ENCODE data around the gene ANKMY2.
"Not testable (repeated sequence)": the region's sequence is repeated elsewhere in the genome, so short reads cannot be mapped to it uniquely, and the experiment has no call there.

Gene ANKMY2

GRCh38 chr7:16645593-16646471 is at the start of gene ANKMY2, which contains the start of gene BZW2:
Gene ANKMY2, minus strand, starts transcription at chr7:16645754. Its CDS starts 181 bp downstream, at chr7:16645573.
Gene BZW2, plus strand, starts transcription at chr7:16646181. Its CDS starts 19,263 bp downstream, at chr7:16665444.
- TF ChIP-seq CTCF (IDR thresholded peaks at IDR 0.05) = no peak
- no peak for TF ChIP-seq ZFX (IDR thresholded peaks at IDR 0.05; ENCODE audit: borderline replicate concordance)
- peak within 1 kb of the TSS; percentile 85 for H3K27ac ChIP-seq

GRCh38 chr7:16694806-16695205 is 49.3 kb upstream of the ANKMY2 start:
- TF ChIP-seq ZFX (IDR thresholded peaks at IDR 0.05; ENCODE audit: borderline replicate concordance) = no peak
- no peak for TF ChIP-seq CTCF (IDR thresholded peaks at IDR 0.05)
- H3K27ac ChIP-seq = no peak overlapping the region

GRCh38 chr7:16693601-16694318 is 48.2 kb upstream of the ANKMY2 start:
- TF ChIP-seq ZFX (IDR thresholded peaks at IDR 0.05; ENCODE audit: borderline replicate concordance) = no peak
- no peak overlapping the region for H3K27ac ChIP-seq

- TF ChIP-seq ZFX (IDR thresholded peaks at IDR 0.05; ENCODE audit: borderline replicate concordance) = no peak
- TF ChIP-seq CTCF (IDR thresholded peaks at IDR 0.05) = no peak
- no peak overlapping the region for H3K27ac ChIP-seq
Observed at GRCh38 chr7:16691241-16691640, 45.7 kb upstream of the ANKMY2 start.

GRCh38 chr7:16688249-16688648 is 42.7 kb upstream of the ANKMY2 start:
- no peak for TF ChIP-seq ZFX (IDR thresholded peaks at IDR 0.05; ENCODE audit: borderline replicate concordance)
- TF ChIP-seq CTCF (IDR thresholded peaks at IDR 0.05) = no peak
- H3K27ac ChIP-seq = no peak overlapping the region

GRCh38 chr7:16685535-16685934 is 40.0 kb upstream of the ANKMY2 start:
- TF ChIP-seq CTCF (IDR thresholded peaks at IDR 0.05) (no peak), ZFX (IDR thresholded peaks at IDR 0.05; ENCODE audit: borderline replicate concordance) (no peak)

GRCh38 chr7:16684935-16685334 is 39.4 kb upstream of the ANKMY2 start:
- TF ChIP-seq CTCF (IDR thresholded peaks at IDR 0.05) (no peak), ZFX (IDR thresholded peaks at IDR 0.05; ENCODE audit: borderline replicate concordance) (no peak)
- no peak overlapping the region for H3K27ac ChIP-seq

More at GRCh38 chr7:16685535-16685934, 40.0 kb upstream of the ANKMY2 start:
- H3K27ac ChIP-seq = no peak overlapping the region

GRCh38 chr7:16678645-16679566 is 33.4 kb upstream of the ANKMY2 start:
- H3K27ac ChIP-seq = not testable (repeated sequence)
